SK-N-SH (cell line): ENCODE results near the gene STK4. TPM values are rescaled to one million over a fixed set of nuclear protein-coding genes. Genes with fewer than 3 reads are reported as not detected.

Source experiments
- CTCF ChIA-PET: fragments of 300-600, 350-600 bp; formaldehyde crosslinking; extraction: SDS; loops from one replicate; lab custom pipeline; 2021; lab: Yijun Ruan, JAX
- POLR2A ChIA-PET: fragments of 350-600 bp; sonication (Branson Sonifier 250); formaldehyde crosslinking; extraction: SDS; loops from one replicate; lab custom pipeline; 2020; ENCODE audit warnings: antibody characterized with exemption, inconsistent platforms; lab: Yijun Ruan, JAX
- DNase-seq: peaks from one replicate; pipeline ENCODE4 v3.0.0; 2012
- H2AFZ ChIP-seq: fragments of 200-600 bp; sonication (generic); 2 replicates; pipeline ENCODE4 v1.8.1; 2016; ENCODE audit warnings: antibody characterized with exemption, mild to moderate bottlenecking, low read depth
- H3F3A ChIP-seq: fragments of 200-600 bp; sonication (generic); replicated peaks from 2 replicates; pipeline ENCODE3; 2016; ENCODE audit warnings: antibody characterized with exemption, mild to moderate bottlenecking; ENCODE audit not compliant: insufficient read depth
- H3K27ac ChIP-seq, 2 experiments: fragments of 200-500 bp in 1 of 2; fragments of 200-600 bp in 1 of 2; sonication (Bioruptor generic) in 1 of 2; sonication (generic), shearing (Covaris generic) in 1 of 2; 2 replicates each; pipeline versions ENCODE4 v1.5.1 to v1.6.1; 2014 to 2016; ENCODE audit warnings: low read depth in 2 of 2, inconsistent platforms in 1 of 2, low read length in 1 of 2, mild to moderate bottlenecking in 1 of 2, mixed read lengths in 1 of 2
- H3K27me3 ChIP-seq: fragments of 200-600 bp; sonication (generic), shearing (Covaris generic); 2 replicates; pipeline ENCODE4 v1.6.1; 2016; ENCODE audit warnings: mixed run types; ENCODE audit not compliant: insufficient read depth
- H3K36me3 ChIP-seq, 2 experiments: fragments of 200-500 bp in 1 of 2; fragments of 200-600 bp in 1 of 2; sonication (Bioruptor generic) in 1 of 2; sonication (generic) in 1 of 2; replicated peaks in 1 of 2; 2 replicates each; pipeline versions ENCODE3 to v1.5.1; 2014 to 2016; ENCODE audit warnings: low read length in 1 of 2, mild to moderate bottlenecking in 1 of 2; ENCODE audit not compliant: insufficient read depth in 2 of 2, control insufficient read depth in 1 of 2
- H3K4me1 ChIP-seq, 2 experiments: fragments of 200-500 bp in 1 of 2; fragments of 200-600 bp in 1 of 2; sonication (Bioruptor generic) in 1 of 2; sonication (generic), shearing (Covaris generic) in 1 of 2; 2 replicates each; pipeline versions ENCODE4 v1.5.1 to v1.6.1; 2014 to 2016; ENCODE audit warnings: low read depth in 1 of 2, low read length in 1 of 2, mixed run types in 1 of 2; ENCODE audit not compliant: insufficient read depth in 2 of 2, control insufficient read depth in 1 of 2
- H3K4me2 ChIP-seq: fragments of 200-600 bp; sonication (generic), shearing (Covaris generic); 2 replicates; pipeline ENCODE4 v1.6.1; 2017; ENCODE audit warnings: mixed run types
- H3K4me3 ChIP-seq, 2 experiments: fragments of 200-500 bp in 1 of 2; fragments of 200-600 bp in 1 of 2; sonication (Bioruptor generic) in 1 of 2; sonication (generic), shearing (Covaris generic) in 1 of 2; 2 replicates each; pipeline versions ENCODE4 v1.5.1 to v1.8.1; 2014 to 2016; ENCODE audit warnings: low read depth in 2 of 2, inconsistent platforms in 1 of 2, low read length in 1 of 2, mild to moderate bottlenecking in 1 of 2, mixed read lengths in 1 of 2, moderate library complexity in 1 of 2
- H3K79me2 ChIP-seq: fragments of 200-600 bp; sonication (generic); 2 replicates; pipeline ENCODE4 v1.8.1; 2017; ENCODE audit warnings: mild to moderate bottlenecking; ENCODE audit not compliant: insufficient read depth
- H3K9ac ChIP-seq: fragments of 200-600 bp; sonication (generic); 2 replicates; pipeline ENCODE4 v1.6.1; 2017; ENCODE audit warnings: mixed run types
- H3K9me2 ChIP-seq: fragments of 200-600 bp; sonication (generic); 2 replicates; pipeline ENCODE4 v1.6.1; 2017; ENCODE audit warnings: mixed run types
- H3K9me3 ChIP-seq: fragments of 200-600 bp; sonication (generic); 2 replicates; pipeline ENCODE4 v1.6.1; 2017; ENCODE audit warnings: mixed run types, mild to moderate bottlenecking, moderate library complexity
- H4K20me1 ChIP-seq: fragments of 200-600 bp; sonication (generic); 2 replicates; pipeline ENCODE4 v1.6.1; 2017; ENCODE audit warnings: mild to moderate bottlenecking, mixed run types; ENCODE audit not compliant: insufficient read depth
- CHD2 ChIP-seq: fragments of 150-350 bp; IDR thresholded peaks from 2 replicates; pipeline ENCODE4 v1.6.1; 2018; ENCODE audit warnings: low read length; ENCODE audit not compliant: partially characterized antibody
- EP300 ChIP-seq, 2 experiments: IDR thresholded peaks; 2 replicates each; pipeline versions ENCODE4 v1.4.0 to v1.6.1; 2012; ENCODE audit warnings: borderline replicate concordance in 1 of 2, low read depth in 1 of 2, low read length in 1 of 2
- GATA2 ChIP-seq: sonication (generic); formaldehyde crosslinking; IDR thresholded peaks from 2 replicates; pipeline ENCODE4 v1.5.0; 2020; ENCODE audit warnings: mild to moderate bottlenecking, missing genetic modification reagents
- JUND ChIP-seq: IDR thresholded peaks from 2 replicates; pipeline ENCODE4 v1.4.0; 2012
- MXI1 ChIP-seq: IDR thresholded peaks from 2 replicates; pipeline ENCODE4 v1.6.1; 2012; ENCODE audit warnings: mild to moderate bottlenecking, low read depth, low read length, improper control_type of control experiment
- NFIC ChIP-seq: IDR thresholded peaks from 2 replicates; pipeline ENCODE4 v1.4.0; 2012; ENCODE audit warnings: borderline replicate concordance
- RXRA ChIP-seq: IDR thresholded peaks from 2 replicates; pipeline ENCODE4 v1.4.0; 2012; ENCODE audit warnings: low read depth, mild to moderate bottlenecking, borderline replicate concordance
- TAF1 ChIP-seq: IDR thresholded peaks from 2 replicates; pipeline ENCODE4 v1.6.1; 2012; ENCODE audit warnings: low read depth, mild to moderate bottlenecking, low read length, moderate library complexity, borderline replicate concordance
- TEAD4 ChIP-seq: IDR thresholded peaks from 2 replicates; pipeline ENCODE4 v1.4.0; 2012; ENCODE audit warnings: mild to moderate bottlenecking, borderline replicate concordance; ENCODE audit not compliant: insufficient read depth
- YY1 ChIP-seq: IDR thresholded peaks from 2 replicates; pipeline ENCODE4 v1.4.0; 2012; ENCODE audit warnings: low read depth, mild to moderate bottlenecking
- ZBTB33 ChIP-seq: IDR thresholded peaks from 2 replicates; pipeline ENCODE4 v1.4.0; 2012; ENCODE audit warnings: low read depth, borderline replicate concordance
- WGBS: methylation state at CpG from one replicate; pipeline ENCODE4 v1.1.6; 2017; ENCODE audit warnings: low lambda C conversion rate; 5-methylcytosine and 5-hydroxymethylcytosine counted together
- polyA plus RNA-seq, 3 experiments: library from polyadenylated mRNA; depleted of rRNA; stranded (reverse); fragments of >200 nt; gene quantifications; 2 replicates each; pipeline ENCODE4 v1.2.3, GENCODE V29; 2012
- TF ChIP-seq, protein P1 (sequence below): fragments of 150-350 bp; IDR thresholded peaks from 2 replicates; pipeline ENCODE4 v1.6.1; 2016; ENCODE audit warnings: mild to moderate bottlenecking, low read depth, low read length
- TF ChIP-seq, protein P2 (sequence below): IDR thresholded peaks from 2 replicates; pipeline ENCODE4; 2012
- TF ChIP-seq, protein P3 (sequence below): fragments of 200-600 bp; sonication (generic); IDR thresholded peaks from 2 replicates; pipeline ENCODE4 v1.6.1; 2017; ENCODE audit warnings: antibody characterized with exemption, mild to moderate bottlenecking, moderate library complexity
- TF ChIP-seq, protein P4 (sequence below): fragments of 150-350 bp; IDR thresholded peaks from 2 replicates; pipeline ENCODE4 v1.6.1; 2017; ENCODE audit warnings: antibody characterized with exemption, low read length, low read depth, borderline replicate concordance
- TF ChIP-seq, protein P5 (sequence below): IDR thresholded peaks from 2 replicates; pipeline ENCODE4 v1.4.0; 2012; ENCODE audit warnings: low read depth

The STK4 gene
- polyA plus RNA-seq, 1 of the 3 experiments (the other 2 are of a cell fraction): 11.4 TPM

DNA sequence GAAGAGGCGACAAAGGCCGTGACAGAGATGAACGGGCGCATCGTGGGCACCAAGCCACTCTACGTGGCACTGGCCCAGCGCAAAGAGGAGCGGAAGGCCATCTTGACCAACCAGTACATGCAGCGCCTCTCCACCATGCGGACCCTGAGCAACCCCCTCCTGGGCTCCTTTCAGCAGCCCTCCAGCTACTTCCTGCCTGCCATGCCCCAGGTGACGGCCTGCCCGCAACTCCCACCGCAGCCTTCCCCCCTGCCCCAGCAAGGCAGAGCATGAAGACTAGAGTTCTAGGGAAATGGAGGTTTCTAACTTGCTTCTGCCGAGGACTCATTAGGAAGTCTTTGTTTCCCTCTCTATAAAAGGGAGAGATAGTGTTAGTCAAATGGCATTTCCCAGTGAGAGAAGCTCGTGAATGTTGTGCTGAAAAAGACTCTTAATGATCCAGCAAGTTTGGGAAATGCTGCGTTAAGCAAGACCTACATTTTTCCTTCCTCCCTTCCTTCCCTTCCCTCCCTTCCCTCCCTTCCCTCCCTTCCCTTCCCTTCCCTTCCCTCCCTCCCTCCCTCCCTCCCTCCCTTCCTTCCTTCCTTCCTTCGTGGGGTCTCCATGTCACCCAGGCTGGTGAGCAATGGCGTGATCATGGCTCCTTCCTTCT lies 35.7 kb upstream of the STK4 start:
- 94% methylated on average over 17 of the region's 18 CpGs for WGBS
- no peaks in the 10 kb centered on the region for H3K27me3 ChIP-seq
- no peaks in the 10 kb centered on the region for H3F3A ChIP-seq
- H3K4me2 ChIP-seq: no peak overlapping the region
- no peak overlapping the region for H3K9ac ChIP-seq
- no peaks in the 10 kb centered on the region for H3K9me2 ChIP-seq
- H3K9me3 ChIP-seq: no peaks in the 10 kb centered on the region
- no peaks in the 10 kb centered on the region for H3K4me1 ChIP-seq
- TF ChIP-seq MXI1 (no peak), RXRA (no peak), GATA2 (no peak), JUND (no peak), TEAD4 (no peak), NFIC (no peak)
- TF ChIP-seq, protein P1, sequence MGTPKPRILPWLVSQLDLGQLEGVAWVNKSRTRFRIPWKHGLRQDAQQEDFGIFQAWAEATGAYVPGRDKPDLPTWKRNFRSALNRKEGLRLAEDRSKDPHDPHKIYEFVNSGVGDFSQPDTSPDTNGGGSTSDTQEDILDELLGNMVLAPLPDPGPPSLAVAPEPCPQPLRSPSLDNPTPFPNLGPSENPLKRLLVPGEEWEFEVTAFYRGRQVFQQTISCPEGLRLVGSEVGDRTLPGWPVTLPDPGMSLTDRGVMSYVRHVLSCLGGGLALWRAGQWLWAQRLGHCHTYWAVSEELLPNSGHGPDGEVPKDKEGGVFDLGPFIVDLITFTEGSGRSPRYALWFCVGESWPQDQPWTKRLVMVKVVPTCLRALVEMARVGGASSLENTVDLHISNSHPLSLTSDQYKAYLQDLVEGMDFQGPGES: no peak
- TF ChIP-seq, protein P2, sequence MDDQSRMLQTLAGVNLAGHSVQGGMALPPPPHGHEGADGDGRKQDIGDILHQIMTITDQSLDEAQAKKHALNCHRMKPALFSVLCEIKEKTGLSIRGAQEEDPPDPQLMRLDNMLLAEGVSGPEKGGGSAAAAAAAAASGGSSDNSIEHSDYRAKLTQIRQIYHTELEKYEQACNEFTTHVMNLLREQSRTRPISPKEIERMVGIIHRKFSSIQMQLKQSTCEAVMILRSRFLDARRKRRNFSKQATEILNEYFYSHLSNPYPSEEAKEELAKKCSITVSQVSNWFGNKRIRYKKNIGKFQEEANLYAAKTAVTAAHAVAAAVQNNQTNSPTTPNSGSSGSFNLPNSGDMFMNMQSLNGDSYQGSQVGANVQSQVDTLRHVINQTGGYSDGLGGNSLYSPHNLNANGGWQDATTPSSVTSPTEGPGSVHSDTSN: no peak
- TF ChIP-seq, protein P3, sequence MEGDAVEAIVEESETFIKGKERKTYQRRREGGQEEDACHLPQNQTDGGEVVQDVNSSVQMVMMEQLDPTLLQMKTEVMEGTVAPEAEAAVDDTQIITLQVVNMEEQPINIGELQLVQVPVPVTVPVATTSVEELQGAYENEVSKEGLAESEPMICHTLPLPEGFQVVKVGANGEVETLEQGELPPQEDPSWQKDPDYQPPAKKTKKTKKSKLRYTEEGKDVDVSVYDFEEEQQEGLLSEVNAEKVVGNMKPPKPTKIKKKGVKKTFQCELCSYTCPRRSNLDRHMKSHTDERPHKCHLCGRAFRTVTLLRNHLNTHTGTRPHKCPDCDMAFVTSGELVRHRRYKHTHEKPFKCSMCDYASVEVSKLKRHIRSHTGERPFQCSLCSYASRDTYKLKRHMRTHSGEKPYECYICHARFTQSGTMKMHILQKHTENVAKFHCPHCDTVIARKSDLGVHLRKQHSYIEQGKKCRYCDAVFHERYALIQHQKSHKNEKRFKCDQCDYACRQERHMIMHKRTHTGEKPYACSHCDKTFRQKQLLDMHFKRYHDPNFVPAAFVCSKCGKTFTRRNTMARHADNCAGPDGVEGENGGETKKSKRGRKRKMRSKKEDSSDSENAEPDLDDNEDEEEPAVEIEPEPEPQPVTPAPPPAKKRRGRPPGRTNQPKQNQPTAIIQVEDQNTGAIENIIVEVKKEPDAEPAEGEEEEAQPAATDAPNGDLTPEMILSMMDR: no peak
- no peak overlapping the region for H3K27ac ChIP-seq
- H3K79me2 ChIP-seq: no peaks in the 10 kb centered on the region
- DNase-seq: no peak
- CTCF ChIA-PET: no interaction called here
- no peaks in the 10 kb centered on the region for H4K20me1 ChIP-seq
- POLR2A ChIA-PET: interaction anchor here (1.1 kb wide), 1 partner anchor 10 kb away, joined by 3 read pairs; no protein-coding TSS in a partner anchor
- H2AFZ ChIP-seq: no peak overlapping the region
- peaks cover 12 to 29% of the 10 kb centered on the region in 2 experiments for H3K36me3 ChIP-seq
- no peak overlapping the region for H3K4me3 ChIP-seq

DNA sequence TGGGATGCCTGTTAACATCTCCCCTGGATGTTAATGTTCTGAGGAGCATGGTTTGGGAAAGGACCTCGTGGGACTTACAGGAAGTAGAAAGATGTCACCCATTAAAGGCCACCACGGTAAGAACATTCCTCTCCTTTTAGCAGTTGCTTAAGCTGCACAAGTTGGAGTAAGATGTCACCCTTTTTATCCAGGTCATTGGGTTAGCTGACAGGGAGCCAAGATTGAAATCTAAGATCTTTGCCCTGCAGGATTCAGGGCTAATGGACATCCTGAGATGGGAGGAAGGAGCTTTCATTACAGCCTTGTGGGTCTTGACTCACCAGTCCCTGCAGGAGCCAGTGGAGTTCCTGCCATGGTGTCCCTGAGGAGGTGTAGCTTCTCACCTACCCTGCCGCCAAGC lies 34.4 kb upstream of the STK4 start:
- Histone ChIP-seq H3K9ac (no peak overlapping the region), H3K4me2 (no peak overlapping the region), H3K4me1 (no peaks in the 10 kb centered on the region), H3K9me2 (no peaks in the 10 kb centered on the region), H3K4me3 (no peak overlapping the region), H4K20me1 (no peaks in the 10 kb centered on the region), H3K36me3 (peaks cover 8 to 34% of the 10 kb centered on the region in 2 experiments), H2AFZ (no peak overlapping the region), H3K79me2 (no peaks in the 10 kb centered on the region), H3K9me3 (no peaks in the 10 kb centered on the region), H3F3A (no peaks in the 10 kb centered on the region), H3K27me3 (no peaks in the 10 kb centered on the region), H3K27ac (no peak overlapping the region)
- TF ChIP-seq TAF1 (no peak), ZBTB33 (no peak), EP300 (IDR thresholded peaks at IDR 0.05; ENCODE audit: borderline replicate concordance in 1 of 2, low read depth in 1 of 2, low read length in 1 of 2) (no peak), CHD2 (no peak), YY1 (no peak), MXI1 (no peak)
- TF ChIP-seq, protein P1: no peak
- TF ChIP-seq, protein P4, sequence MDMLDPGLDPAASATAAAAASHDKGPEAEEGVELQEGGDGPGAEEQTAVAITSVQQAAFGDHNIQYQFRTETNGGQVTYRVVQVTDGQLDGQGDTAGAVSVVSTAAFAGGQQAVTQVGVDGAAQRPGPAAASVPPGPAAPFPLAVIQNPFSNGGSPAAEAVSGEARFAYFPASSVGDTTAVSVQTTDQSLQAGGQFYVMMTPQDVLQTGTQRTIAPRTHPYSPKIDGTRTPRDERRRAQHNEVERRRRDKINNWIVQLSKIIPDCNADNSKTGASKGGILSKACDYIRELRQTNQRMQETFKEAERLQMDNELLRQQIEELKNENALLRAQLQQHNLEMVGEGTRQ: no peak
- TF ChIP-seq, protein P5, sequence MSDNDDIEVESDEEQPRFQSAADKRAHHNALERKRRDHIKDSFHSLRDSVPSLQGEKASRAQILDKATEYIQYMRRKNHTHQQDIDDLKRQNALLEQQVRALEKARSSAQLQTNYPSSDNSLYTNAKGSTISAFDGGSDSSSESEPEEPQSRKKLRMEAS: no peak
- CTCF ChIA-PET: no interaction called here
- WGBS: 77% methylated on average over 2 of the region's 3 CpGs
- POLR2A ChIA-PET: interaction anchor here (0.6 to 1.0 kb wide), 2 partner anchors 13 to 28 kb away, joined by 3 read pairs; partner anchors contain the start of gene TOMM34
- DNase-seq: no peak
